ENCODE measurements around the gene ZNF587. TPM values are rescaled to one million over a fixed set of nuclear protein-coding genes. Genes with fewer than 3 reads are reported as not detected.

The ZNF587 gene
- total and polyA plus RNA-seq, 10 of the 15 experiments (the other 5 are each of a cell fraction or from before 2014, with no cell fraction given): 1.9 to 27.8 (median 13.5) TPM

GRCh38 chr19:57888560-57889231 lies 39.0 kb downstream of the ZNF587 start, which contains the start of gene ZNF814 (continued):
- TF ChIP-seq MLLT1 (IDR thresholded peaks at IDR 0.05) (no peak), SREBF2 (IDR thresholded peaks at IDR 0.05; ENCODE audit: low read length) (no peak), SUZ12 (IDR thresholded peaks at IDR 0.05; ENCODE audit: unreplicated experiment) (no peak), ELK1 (IDR thresholded peaks at IDR 0.05; ENCODE audit: low read depth, low read length) (peak; percentile 63), TCF3 (IDR thresholded peaks at IDR 0.05; ENCODE audit: borderline replicate concordance, insufficient read depth, low read depth, low read length) (no peak), YBX1 (IDR thresholded peaks at IDR 0.05) (no peak), ZNF592 (IDR thresholded peaks at IDR 0.05) (no peak), IKZF1 (conservative IDR thresholded peaks at IDR 0.05) (peak; percentile 79), ZZZ3 (IDR thresholded peaks at IDR 0.05; ENCODE audit: control insufficient read depth, insufficient read length, low read depth) (no peak), EED (IDR thresholded peaks at IDR 0.05; ENCODE audit: low read depth) (no peak), PKNOX1 (IDR thresholded peaks at IDR 0.05) (peak; percentile 96), FOXM1 (IDR thresholded peaks at IDR 0.05; ENCODE audit: low read depth, low read length) (no peak), ZNF24 (IDR thresholded peaks at IDR 0.05) (no peak), CEBPZ (IDR thresholded peaks at IDR 0.05; ENCODE audit: low read depth, low read length) (no peak), SPI1 (IDR thresholded peaks at IDR 0.05; ENCODE audit: borderline replicate concordance, insufficient read depth, low read depth, low read length) (no peak), SREBF1 (IDR thresholded peaks at IDR 0.05; ENCODE audit: low read length) (no peak), KAT2A (conservative IDR thresholded peaks at IDR 0.05; ENCODE audit: control insufficient read depth, low read depth, low read length) (no peak), IKZF2 (IDR thresholded peaks at IDR 0.05) (0 out of 4 replicates have a peak, but pooled peaks of 1 of the 2 experiments have one; percentile 7), CHD4 (IDR thresholded peaks at IDR 0.05) (no peak), WRNIP1 (IDR thresholded peaks at IDR 0.05; ENCODE audit: borderline replicate concordance, low read depth, low read length) (no peak)

Measured in GM12878 (cell line).